ENCODE measurements around the gene DISC1. TPM values are rescaled to one million over a fixed set of nuclear protein-coding genes. Genes with fewer than 3 reads are reported as not detected.

DISC1 gene
- total RNA-seq, 2 donors from 2014 or later, result 6.7 to 9.3 TPM

DNA sequence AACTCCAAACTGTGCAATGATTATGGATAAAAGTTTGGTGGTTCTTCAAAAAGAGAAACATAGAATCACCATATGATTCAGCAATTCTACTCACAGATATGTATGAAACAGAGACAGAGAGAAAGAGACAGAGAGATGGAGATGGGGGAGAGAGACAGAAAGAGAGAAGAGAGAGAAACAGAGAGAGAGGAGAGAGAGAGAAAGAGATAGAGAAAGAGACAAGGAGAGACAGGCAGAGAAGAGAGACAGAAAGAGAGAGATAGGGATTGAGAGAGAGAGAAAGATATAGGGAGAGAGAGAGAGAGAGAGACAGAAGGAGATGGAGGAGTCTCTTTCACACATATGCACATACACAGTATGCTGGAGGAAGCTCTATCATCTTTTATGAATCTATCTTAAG is 87.8 kb downstream of the DISC1 start:
- TF ChIP-seq POLR2A (IDR thresholded peaks at IDR 0.05), result no peak
- TF ChIP-seq, protein P1, sequence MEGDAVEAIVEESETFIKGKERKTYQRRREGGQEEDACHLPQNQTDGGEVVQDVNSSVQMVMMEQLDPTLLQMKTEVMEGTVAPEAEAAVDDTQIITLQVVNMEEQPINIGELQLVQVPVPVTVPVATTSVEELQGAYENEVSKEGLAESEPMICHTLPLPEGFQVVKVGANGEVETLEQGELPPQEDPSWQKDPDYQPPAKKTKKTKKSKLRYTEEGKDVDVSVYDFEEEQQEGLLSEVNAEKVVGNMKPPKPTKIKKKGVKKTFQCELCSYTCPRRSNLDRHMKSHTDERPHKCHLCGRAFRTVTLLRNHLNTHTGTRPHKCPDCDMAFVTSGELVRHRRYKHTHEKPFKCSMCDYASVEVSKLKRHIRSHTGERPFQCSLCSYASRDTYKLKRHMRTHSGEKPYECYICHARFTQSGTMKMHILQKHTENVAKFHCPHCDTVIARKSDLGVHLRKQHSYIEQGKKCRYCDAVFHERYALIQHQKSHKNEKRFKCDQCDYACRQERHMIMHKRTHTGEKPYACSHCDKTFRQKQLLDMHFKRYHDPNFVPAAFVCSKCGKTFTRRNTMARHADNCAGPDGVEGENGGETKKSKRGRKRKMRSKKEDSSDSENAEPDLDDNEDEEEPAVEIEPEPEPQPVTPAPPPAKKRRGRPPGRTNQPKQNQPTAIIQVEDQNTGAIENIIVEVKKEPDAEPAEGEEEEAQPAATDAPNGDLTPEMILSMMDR (IDR thresholded peaks at IDR 0.05), result no peak
- no peak for TF ChIP-seq POLR2AphosphoS5 (IDR thresholded peaks at IDR 0.05)
- no peak overlapping the region for H3K27ac ChIP-seq
- no peak for DNase-seq (ENCODE audit: low spot score)
- H3K36me3 ChIP-seq, result no peaks in the 10 kb centered on the region
- H3K4me3 ChIP-seq, result no peak overlapping the region
- H3K4me1 ChIP-seq (replicated peaks), result no peaks in the 10 kb centered on the region
- H3K9me3 ChIP-seq, result no peaks in the 10 kb centered on the region
- intact Hi-C loops (cut with DNase I), result no loop called here
- no peaks in the 10 kb centered on the region for H3K27me3 ChIP-seq (replicated peaks; ENCODE audit: insufficient read depth)

DNA sequence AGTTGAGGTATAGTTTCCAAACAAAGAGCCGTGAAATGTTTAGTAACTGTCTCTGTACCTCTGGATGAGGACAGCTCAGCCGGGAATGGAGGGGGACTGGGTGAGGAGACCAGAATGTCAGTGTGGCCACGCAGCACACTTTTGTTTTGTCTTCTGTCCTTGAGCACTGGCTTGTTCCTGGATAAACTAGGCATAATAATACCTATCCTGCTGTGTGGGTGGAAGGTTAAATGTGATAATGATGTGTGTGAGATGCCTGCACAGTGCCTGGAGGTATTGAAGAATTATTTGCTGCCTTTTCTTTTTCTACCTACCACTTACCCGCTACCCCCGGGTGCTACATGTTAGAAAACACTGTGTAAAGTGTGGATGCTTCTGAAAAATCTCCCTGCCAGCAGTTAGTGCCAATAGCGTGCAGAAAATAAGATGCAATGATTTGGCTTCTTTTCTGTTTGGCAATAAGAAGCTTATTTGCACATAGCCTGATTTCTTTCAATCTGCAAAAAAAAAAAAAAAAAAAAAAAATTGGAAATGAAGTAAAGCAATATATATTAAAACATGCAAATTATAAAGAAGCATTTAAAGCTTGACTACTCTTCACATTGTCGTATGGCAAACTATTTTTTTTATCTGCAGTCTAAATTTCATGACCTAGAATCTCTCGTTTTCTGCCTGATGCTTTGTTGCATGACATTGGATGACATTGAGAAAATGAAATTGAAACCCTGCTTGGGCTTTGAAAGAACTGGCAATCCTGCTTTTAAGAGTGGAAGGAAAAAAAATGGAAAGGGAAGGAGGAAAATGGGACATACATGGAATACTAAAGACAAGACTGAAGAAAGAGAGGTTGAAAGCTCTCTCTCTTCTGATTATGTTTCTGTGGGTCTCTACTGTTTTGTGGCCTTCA is 89.5 kb downstream of the DISC1 start:
- Histone ChIP-seq H3K36me3 (no peaks in the 10 kb centered on the region), H3K9me3 (no peaks in the 10 kb centered on the region), H3K4me1 (replicated peaks) (no peaks in the 10 kb centered on the region), H3K4me3 (no peak overlapping the region), H3K27ac (no peak overlapping the region), H3K27me3 (replicated peaks; ENCODE audit: insufficient read depth) (no peaks in the 10 kb centered on the region)
- intact Hi-C loops (cut with DNase I), result no loop called here
- TF ChIP-seq POLR2A (IDR thresholded peaks at IDR 0.05) (no peak), POLR2AphosphoS5 (IDR thresholded peaks at IDR 0.05) (no peak)
- TF ChIP-seq, protein P1 (IDR thresholded peaks at IDR 0.05), result no peak
- DNase-seq (ENCODE audit: low spot score), result no peak
- WGBS, result 79% methylated on average over 8 of the region's 8 CpGs

DNA sequence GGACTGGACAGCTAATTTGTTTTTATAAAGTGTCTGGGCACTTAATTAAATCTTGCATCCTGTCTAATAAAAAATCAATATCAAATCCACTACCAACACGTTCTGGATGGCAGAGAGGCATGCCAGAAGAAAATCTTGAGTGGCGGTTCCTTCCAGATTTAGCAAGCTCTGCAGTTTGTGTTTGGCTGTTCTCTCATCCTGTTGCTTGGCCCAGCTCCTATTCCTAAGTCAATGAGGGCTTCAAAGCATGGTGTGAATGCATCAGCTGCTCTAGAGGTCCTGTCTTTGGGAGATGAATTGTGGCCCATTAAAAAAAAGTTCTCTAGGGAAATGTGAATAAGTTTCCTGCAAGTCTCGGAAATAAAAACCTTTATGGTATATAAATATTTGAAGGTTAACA is 90.3 kb downstream of the DISC1 start:
- Histone ChIP-seq H3K27ac (no peak overlapping the region), H3K36me3 (no peaks in the 10 kb centered on the region), H3K27me3 (replicated peaks; ENCODE audit: insufficient read depth) (no peaks in the 10 kb centered on the region), H3K4me3 (no peak overlapping the region), H3K4me1 (replicated peaks) (no peaks in the 10 kb centered on the region), H3K9me3 (no peaks in the 10 kb centered on the region)
- DNase-seq (ENCODE audit: low spot score), result no peak
- intact Hi-C loops (cut with DNase I), result no loop called here
- whole genome bisulfite sequencing, result 78% methylated on average over 3 of the region's 3 CpGs
- TF ChIP-seq POLR2AphosphoS5 (IDR thresholded peaks at IDR 0.05), result no peak
- TF ChIP-seq, protein P1 (IDR thresholded peaks at IDR 0.05), result no peak
- TF ChIP-seq POLR2A (IDR thresholded peaks at IDR 0.05), result no peak

DNA sequence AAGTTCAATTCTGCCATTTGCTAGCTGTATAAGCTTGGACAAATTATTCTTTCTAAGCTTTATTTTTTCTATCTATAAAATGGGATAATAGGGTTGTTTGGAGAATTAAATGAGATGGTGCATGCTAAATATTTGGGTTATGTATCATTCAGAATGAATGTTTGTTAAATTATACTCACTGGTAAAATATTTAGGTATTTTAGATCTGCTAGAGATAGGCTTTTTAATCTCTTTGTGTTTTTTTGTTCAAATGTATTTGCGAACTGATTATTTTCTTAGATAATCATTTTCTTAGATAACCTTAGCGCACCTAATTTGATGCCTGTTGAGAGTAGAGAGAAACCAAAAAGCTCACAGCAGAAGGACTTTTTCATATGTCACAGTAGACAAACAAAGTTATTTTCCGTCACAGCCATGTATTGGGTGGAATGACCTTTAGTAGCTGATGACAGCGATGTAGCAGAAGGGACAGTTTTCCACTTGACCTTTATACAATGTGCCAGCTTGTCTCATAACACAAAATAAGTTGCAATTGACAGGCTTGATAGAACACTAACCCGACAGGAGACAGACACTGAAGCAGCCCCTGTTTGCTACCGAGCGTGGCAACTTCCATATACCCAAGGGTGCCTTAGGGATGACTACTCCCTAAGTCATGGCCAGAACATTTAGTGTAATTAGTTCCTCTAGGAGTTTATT is 93.0 kb downstream of the DISC1 start:
- no peaks in the 10 kb centered on the region for H3K9me3 ChIP-seq
- H3K4me3 ChIP-seq, result no peak overlapping the region
- no peaks in the 10 kb centered on the region for H3K36me3 ChIP-seq
- no peak overlapping the region for H3K27ac ChIP-seq
- no peaks in the 10 kb centered on the region for H3K4me1 ChIP-seq (replicated peaks)
- TF ChIP-seq POLR2AphosphoS5 (IDR thresholded peaks at IDR 0.05), result no peak
- TF ChIP-seq, protein P1 (IDR thresholded peaks at IDR 0.05), result no peak
- no peak for TF ChIP-seq POLR2A (IDR thresholded peaks at IDR 0.05)
- WGBS, result 93% methylated on average over 7 of the region's 7 CpGs
- DNase-seq (ENCODE audit: low spot score), result no peak
- no peaks in the 10 kb centered on the region for H3K27me3 ChIP-seq (replicated peaks; ENCODE audit: insufficient read depth)
- intact Hi-C loops (cut with DNase I), result no loop called here
